Measurements from ENCODE around the gene CD300LF.

- TF ChIP-seq CTCF (IDR thresholded peaks at IDR 0.05): no peak
- TF ChIP-seq POLR2A (IDR thresholded peaks at IDR 0.05): no peak
Observed at GRCh38 chr17:74757502-74757901, 44.8 kb upstream of the CD300LF start.
